Measurements from ENCODE around the gene RER1. TPM values are rescaled to one million over a fixed set of nuclear protein-coding genes. Genes with fewer than 3 reads are reported as not detected.

RER1 gene
- total RNA-seq, 1 donor: 18.8 TPM

- Histone ChIP-seq H3K4me1 (ENCODE audit: insufficient read depth, low read length) (no peaks in the 10 kb centered on the region), H3K27me3 (ENCODE audit: insufficient read depth, low read length) (no peaks in the 10 kb centered on the region), H3K4me3 (ENCODE audit: low read length) (no peak overlapping the region), H3K9me3 (ENCODE audit: low read depth, low read length) (no peaks in the 10 kb centered on the region)
Measured at GRCh38 chr1:2403273-2403672, 11.6 kb downstream of the RER1 start.

- H3K4me3 ChIP-seq (ENCODE audit: low read length): no peak overlapping the region
- H3K27me3 ChIP-seq (ENCODE audit: insufficient read depth, low read length): no peaks in the 10 kb centered on the region
- no peaks in the 10 kb centered on the region for H3K4me1 ChIP-seq (ENCODE audit: insufficient read depth, low read length)
- H3K9me3 ChIP-seq (ENCODE audit: low read depth, low read length): no peaks in the 10 kb centered on the region
Measured at GRCh38 chr1:2404142-2404889, 12.7 kb downstream of the RER1 start.

GRCh38 chr1:2404890-2405511 is 13.4 kb downstream of the RER1 start:
- Histone ChIP-seq H3K9me3 (ENCODE audit: low read depth, low read length) (no peaks in the 10 kb centered on the region), H3K4me1 (ENCODE audit: insufficient read depth, low read length) (no peaks in the 10 kb centered on the region), H3K27me3 (ENCODE audit: insufficient read depth, low read length) (no peaks in the 10 kb centered on the region), H3K4me3 (ENCODE audit: low read length) (no peak overlapping the region)

- H3K27me3 ChIP-seq (ENCODE audit: insufficient read depth, low read length): no peaks in the 10 kb centered on the region
- no peak overlapping the region for H3K4me3 ChIP-seq (ENCODE audit: low read length)
- H3K9me3 ChIP-seq (ENCODE audit: low read depth, low read length): no peaks in the 10 kb centered on the region
- no peaks in the 10 kb centered on the region for H3K4me1 ChIP-seq (ENCODE audit: insufficient read depth, low read length)
Measured at GRCh38 chr1:2405588-2406295, 14.1 kb downstream of the RER1 start.

GRCh38 chr1:2406451-2407041 is 14.9 kb downstream of the RER1 start:
- no peaks in the 10 kb centered on the region for H3K27me3 ChIP-seq (ENCODE audit: insufficient read depth, low read length)
- H3K9me3 ChIP-seq (ENCODE audit: low read depth, low read length): no peaks in the 10 kb centered on the region
- H3K4me3 ChIP-seq (ENCODE audit: low read length): no peak overlapping the region
- H3K4me1 ChIP-seq (ENCODE audit: insufficient read depth, low read length): peaks cover 2% of the 10 kb centered on the region

GRCh38 chr1:2407166-2407990 is 15.7 kb downstream of the RER1 start:
- Histone ChIP-seq H3K4me3 (ENCODE audit: low read length) (no peak overlapping the region), H3K27me3 (ENCODE audit: insufficient read depth, low read length) (no peaks in the 10 kb centered on the region), H3K9me3 (ENCODE audit: low read depth, low read length) (no peaks in the 10 kb centered on the region), H3K4me1 (ENCODE audit: insufficient read depth, low read length) (peaks cover 7% of the 10 kb centered on the region)

GRCh38 chr1:2407991-2408275 is 16.3 kb downstream of the RER1 start:
- peaks cover 10% of the 10 kb centered on the region for H3K4me1 ChIP-seq (ENCODE audit: insufficient read depth, low read length)
- H3K27me3 ChIP-seq (ENCODE audit: insufficient read depth, low read length): no peaks in the 10 kb centered on the region
- no peaks in the 10 kb centered on the region for H3K9me3 ChIP-seq (ENCODE audit: low read depth, low read length)
- no peak overlapping the region for H3K4me3 ChIP-seq (ENCODE audit: low read length)

GRCh38 chr1:2408456-2408855 is 16.8 kb downstream of the RER1 start:
- Histone ChIP-seq H3K4me1 (ENCODE audit: insufficient read depth, low read length) (peaks cover 15% of the 10 kb centered on the region), H3K9me3 (ENCODE audit: low read depth, low read length) (no peaks in the 10 kb centered on the region), H3K27me3 (ENCODE audit: insufficient read depth, low read length) (no peaks in the 10 kb centered on the region), H3K4me3 (ENCODE audit: low read length) (no peak overlapping the region)

GRCh38 chr1:2408859-2409276 is 17.2 kb downstream of the RER1 start:
- no peaks in the 10 kb centered on the region for H3K9me3 ChIP-seq (ENCODE audit: low read depth, low read length)
- H3K4me1 ChIP-seq (ENCODE audit: insufficient read depth, low read length): peaks cover 19% of the 10 kb centered on the region
- H3K4me3 ChIP-seq (ENCODE audit: low read length): no peak overlapping the region
- H3K27me3 ChIP-seq (ENCODE audit: insufficient read depth, low read length): no peaks in the 10 kb centered on the region

GRCh38 chr1:2409745-2410144 is 18.1 kb downstream of the RER1 start:
- Histone ChIP-seq H3K27me3 (ENCODE audit: insufficient read depth, low read length) (no peaks in the 10 kb centered on the region), H3K4me1 (ENCODE audit: insufficient read depth, low read length) (peaks cover 28% of the 10 kb centered on the region), H3K4me3 (ENCODE audit: low read length) (no peak overlapping the region), H3K9me3 (ENCODE audit: low read depth, low read length) (no peaks in the 10 kb centered on the region)

GRCh38 chr1:2411801-2412394 is 20.3 kb downstream of the RER1 start:
- H3K27me3 ChIP-seq (ENCODE audit: insufficient read depth, low read length): no peaks in the 10 kb centered on the region
- H3K9me3 ChIP-seq (ENCODE audit: low read depth, low read length): no peaks in the 10 kb centered on the region
- H3K4me1 ChIP-seq (ENCODE audit: insufficient read depth, low read length): peaks cover 48% of the 10 kb centered on the region
- peak overlapping the region; percentile 76 for H3K4me3 ChIP-seq (ENCODE audit: low read length)

GRCh38 chr1:2412395-2412772 is 20.7 kb downstream of the RER1 start, which contains the start of gene PEX10:
Gene PEX10 (minus strand): TSS chr1:2412564. CDS start chr1:2412502, 62 bp downstream.
- Histone ChIP-seq H3K9me3 (ENCODE audit: low read depth, low read length) (no peaks in the 10 kb centered on the region), H3K27me3 (ENCODE audit: insufficient read depth, low read length) (no peaks in the 10 kb centered on the region), H3K4me1 (ENCODE audit: insufficient read depth, low read length) (peaks cover 51% of the 10 kb centered on the region), H3K4me3 (ENCODE audit: low read length) (peak within 1 kb of the TSS; percentile 76)

GRCh38 chr1:2412773-2413494 is 21.3 kb downstream of the RER1 start:
- peaks cover 51% of the 10 kb centered on the region for H3K4me1 ChIP-seq (ENCODE audit: insufficient read depth, low read length)
- H3K4me3 ChIP-seq (ENCODE audit: low read length): peak overlapping the region; percentile 76
- H3K27me3 ChIP-seq (ENCODE audit: insufficient read depth, low read length): no peaks in the 10 kb centered on the region
- H3K9me3 ChIP-seq (ENCODE audit: low read depth, low read length): no peaks in the 10 kb centered on the region

Data from mononuclear cell (primary cell).